HG02571 (cell line): Measurements from ENCODE around the gene UBE2F.

Experiments used
- ATAC-seq: cut with Tn5 transposase; IDR thresholded peaks from one replicate; pipeline ENCODE4 v1.9.1; 2021; ENCODE audit warnings: mild to moderate bottlenecking, moderate library complexity; ENCODE audit not compliant: unreplicated experiment

The UBE2F gene

GRCh38 chr2:237966565-237967462, at the start of gene UBE2F:
TSS of gene UBE2F (plus strand) at chr2:237967014. CDS start at chr2:237973108, 6,094 bp downstream.
- peak; percentile 95 for ATAC-seq

- no peak for ATAC-seq
Measured at GRCh38 chr2:237917696-237918374, 49.0 kb upstream of the UBE2F start.

GRCh38 chr2:237919593-237919992, 47.2 kb upstream of the UBE2F start:
- ATAC-seq = no peak

GRCh38 chr2:237920673-237921072, 46.1 kb upstream of the UBE2F start:
- no peak for ATAC-seq

GRCh38 chr2:237921967-237922492, 44.8 kb upstream of the UBE2F start:
- no peak for ATAC-seq

GRCh38 chr2:237922641-237923361, 44.0 kb upstream of the UBE2F start:
- ATAC-seq = no peak

GRCh38 chr2:237923481-237924163, 43.2 kb upstream of the UBE2F start:
- ATAC-seq = no peak

- no peak for ATAC-seq
Measured at GRCh38 chr2:237924164-237924534, 42.7 kb upstream of the UBE2F start.

GRCh38 chr2:237927135-237927534, 39.7 kb upstream of the UBE2F start:
- no peak for ATAC-seq

- ATAC-seq = no peak
Measured at GRCh38 chr2:237927986-237928385, 38.8 kb upstream of the UBE2F start.

- ATAC-seq = no peak
Measured at GRCh38 chr2:237929979-237930378, 36.8 kb upstream of the UBE2F start.

GRCh38 chr2:237931205-237931721, 35.6 kb upstream of the UBE2F start:
- ATAC-seq = no peak

GRCh38 chr2:237932731-237933131, 34.1 kb upstream of the UBE2F start:
- no peak for ATAC-seq

- ATAC-seq = no peak
Measured at GRCh38 chr2:237934186-237934585, 32.6 kb upstream of the UBE2F start.

- no peak for ATAC-seq
Measured at GRCh38 chr2:237935740-237936452, 30.9 kb upstream of the UBE2F start.

- ATAC-seq = no peak
Measured at GRCh38 chr2:237939251-237939650, 27.6 kb upstream of the UBE2F start.

GRCh38 chr2:237940828-237941227, 26.0 kb upstream of the UBE2F start:
- no peak for ATAC-seq

- ATAC-seq = no peak
Measured at GRCh38 chr2:237941239-237941638, 25.6 kb upstream of the UBE2F start.

- ATAC-seq = no peak
Measured at GRCh38 chr2:237942513-237942899, 24.3 kb upstream of the UBE2F start.
